NCI-H510A (cell line): ENCODE results near the gene PLK5.
"Not testable (repeated sequence)": the region's sequence is repeated elsewhere in the genome, so short reads cannot be mapped to it uniquely, and the experiment has no call there.

ENCODE experiments used
- DNase-seq: peaks from one replicate; lab custom pipeline; 2025; lab: John Stamatoyannopoulos, UW

PLK5 gene

GRCh38 chr19:1491114-1491848 is 32.6 kb upstream of the PLK5 start, which contains the start of gene REEP6:
Gene REEP6, plus strand, starts transcription at chr19:1491181. Its CDS starts 89 bp downstream, at chr19:1491270.
- DNase-seq = no peak

- no peak for DNase-seq
Measured at GRCh38 chr19:1491849-1492170, 32.1 kb upstream of the PLK5 start.

- no peak for DNase-seq
Measured at GRCh38 chr19:1492474-1493006, 31.3 kb upstream of the PLK5 start.

GRCh38 chr19:1494115-1494815 is 29.6 kb upstream of the PLK5 start:
- DNase-seq = no peak

GRCh38 chr19:1495051-1495798 is 28.7 kb upstream of the PLK5 start:
- no peak for DNase-seq

GRCh38 chr19:1495799-1496713 is 27.8 kb upstream of the PLK5 start:
- no peak for DNase-seq

- no peak for DNase-seq
Measured at GRCh38 chr19:1496714-1497577, 26.9 kb upstream of the PLK5 start.

GRCh38 chr19:1497578-1498235 is 26.2 kb upstream of the PLK5 start:
- DNase-seq = no peak

GRCh38 chr19:1499231-1499630 is 24.6 kb upstream of the PLK5 start:
- DNase-seq = not testable (repeated sequence)

GRCh38 chr19:1501200-1501595 is 22.7 kb upstream of the PLK5 start:
- no peak for DNase-seq

GRCh38 chr19:1502433-1503088 is 21.3 kb upstream of the PLK5 start:
- no peak for DNase-seq

GRCh38 chr19:1503089-1503924 is 20.6 kb upstream of the PLK5 start:
- no peak for DNase-seq

- DNase-seq = no peak
Measured at GRCh38 chr19:1503925-1504773, 19.7 kb upstream of the PLK5 start.

GRCh38 chr19:1505012-1505411 is 18.9 kb upstream of the PLK5 start:
- DNase-seq = no peak

- DNase-seq = no peak
Measured at GRCh38 chr19:1505991-1506881, 17.6 kb upstream of the PLK5 start.

GRCh38 chr19:1507192-1507660 is 16.7 kb upstream of the PLK5 start:
- no peak for DNase-seq
